GM13977 (cell line): ENCODE measurements around the gene IFI27L1.

Experiments used
- DNase-seq: peaks from one replicate; pipeline ENCODE4 v3.0.0; 2012; ENCODE audit warnings: low spot score
- CTCF ChIP-seq: IDR thresholded peaks from 2 replicates; pipeline ENCODE4 v1.5.1; 2012; ENCODE audit warnings: mild to moderate bottlenecking, control low read depth; ENCODE audit not compliant: insufficient read depth; ENCODE audit errors: extremely low read depth, missing control alignments
- in situ Hi-C: fragments of 300-500 bp; cut with MboI; formaldehyde crosslinking; loops from one replicate; pipeline ENCODE4 v1.12.0; 2022; ENCODE audit warnings: low sequenced_read_pairs, low pct_unique_long_range_greater_than_20kb, mixed read lengths, inconsistent platforms; ENCODE audit not compliant: unreplicated experiment

IFI27L1 gene

GRCh38 chr14:94115631-94116030, 34.5 kb downstream of the IFI27L1 start:
- in situ Hi-C loops = no loop called here
- no peak for TF ChIP-seq CTCF
- DNase-seq = no peak

GRCh38 chr14:94116701-94117100, 35.6 kb downstream of the IFI27L1 start:
- DNase-seq = no peak
- in situ Hi-C loops = no loop called here
- TF ChIP-seq CTCF = no peak

- in situ Hi-C loops = no loop called here
- no peak for TF ChIP-seq CTCF
Measured at GRCh38 chr14:94117856-94118255, 36.7 kb downstream of the IFI27L1 start.

GRCh38 chr14:94119071-94119470, 38.0 kb downstream of the IFI27L1 start:
- in situ Hi-C loops = no loop called here
- DNase-seq = no peak
- no peak for TF ChIP-seq CTCF

More at GRCh38 chr14:94117856-94118255, 36.7 kb downstream of the IFI27L1 start:
- no peak for DNase-seq

- in situ Hi-C loops = no loop called here
- TF ChIP-seq CTCF = no peak
- DNase-seq = no peak
Measured at GRCh38 chr14:94120667-94121340, 39.7 kb downstream of the IFI27L1 start.

GRCh38 chr14:94121485-94121884, 40.4 kb downstream of the IFI27L1 start:
- in situ Hi-C loops = no loop called here
- TF ChIP-seq CTCF = no peak
- DNase-seq = no peak
